B cell (primary cell): ENCODE results near the gene TSPAN14. TPM values are rescaled to one million over a fixed set of nuclear protein-coding genes. Genes with fewer than 3 reads are reported as not detected.

Experiments used
- ATAC-seq: fragments of 200-7000 bp; cut with Tn5 transposase; one replicate; pipeline ENCODE4 v1.10.0; 2021; ENCODE audit warnings: low read depth, mild to moderate bottlenecking, moderate number of reproducible peaks, moderate library complexity
- CTCF ChIA-PET: fragments of 350-600 bp; sonication (Branson Sonifier 250); formaldehyde crosslinking; loops from one replicate; lab custom pipeline; 2021; ENCODE audit warnings: antibody characterized with exemption, inconsistent platforms; lab: Charles Lee
- POLR2A ChIA-PET: fragments of 350-600 bp; sonication (Branson Sonifier 250); formaldehyde crosslinking; loops from one replicate; lab custom pipeline; 2021; ENCODE audit warnings: antibody characterized with exemption; lab: Charles Lee
- DNase-seq: peaks from one replicate; pipeline ENCODE4 v3.0.0; 2013
- H2AFZ ChIP-seq: 2 replicates; pipeline ENCODE4 v1.6.1; 2012; ENCODE audit warnings: mild to moderate bottlenecking, low read depth, low read length; ENCODE audit not compliant: insufficient read depth, poor library complexity, severe bottlenecking
- H3K27ac ChIP-seq, 2 donors: 1 replicate in 1 of 2; 2 replicates in 1 of 2; pipeline ENCODE4 v1.5.1; 2012 to 2013; ENCODE audit warnings: low read length in 2 of 2, mild to moderate bottlenecking in 2 of 2, moderate library complexity in 1 of 2
- H3K27me3 ChIP-seq, 4 experiments: fragments of 200-600 bp in 1 of 4; sonication (generic) in 1 of 4; replicated peaks in 1 of 4; 1 replicate in 2 of 4; 2 replicates in 2 of 4; pipeline versions ENCODE4 v1.6.1 to v1.7.0; 2013 to 2016; ENCODE audit warnings: low read length in 3 of 4, mild to moderate bottlenecking in 2 of 4, mixed read lengths in 1 of 4, moderate library complexity in 1 of 4; ENCODE audit not compliant: insufficient read depth in 4 of 4, control insufficient read depth in 3 of 4; ENCODE audit errors: control extremely low read depth in 1 of 4
- H3K36me3 ChIP-seq, 2 experiments: replicated peaks in 1 of 2; 1 replicate in 1 of 2; 2 replicates in 1 of 2; pipeline versions ENCODE4 v1.6.1 to v1.7.1; 2013; ENCODE audit warnings: low read length in 1 of 2; ENCODE audit not compliant: insufficient read depth in 2 of 2, control insufficient read depth in 1 of 2; ENCODE audit errors: control extremely low read depth in 1 of 2, extremely low read depth in 1 of 2
- H3K4me1 ChIP-seq, 2 donors: fragments of 200-600 bp in 1 of 2; sonication (generic) in 1 of 2; 1 replicate in 1 of 2; 2 replicates in 1 of 2; pipeline versions ENCODE4 v1.5.1 to v1.6.1; 2013 to 2017; ENCODE audit warnings: low read length in 2 of 2; ENCODE audit not compliant: control insufficient read depth in 2 of 2, insufficient read depth in 2 of 2
- H3K4me2 ChIP-seq: replicated peaks from 2 replicates; pipeline ENCODE3; 2012; ENCODE audit warnings: mild to moderate bottlenecking, low read depth, low read length; ENCODE audit not compliant: poor library complexity, severe bottlenecking
- H3K4me3 ChIP-seq, 5 experiments: fragments of 200-600 bp in 1 of 5; sonication (generic) in 1 of 5; 1 replicate in 3 of 5; 2 replicates in 2 of 5; pipeline versions ENCODE4 v1.5.1 to v1.7.0; 2011 to 2016; ENCODE audit warnings: low read length in 4 of 5, mild to moderate bottlenecking in 4 of 5, low read depth in 2 of 5, control low read depth in 1 of 5, moderate library complexity in 1 of 5; ENCODE audit not compliant: insufficient read depth in 1 of 5; ENCODE audit errors: control extremely low read depth in 1 of 5, extremely low read depth in 1 of 5
- H3K79me2 ChIP-seq: fragments of 200-600 bp; sonication (generic); one replicate; pipeline ENCODE4 v1.6.0; 2016; ENCODE audit warnings: low read length; ENCODE audit not compliant: control insufficient read depth, insufficient read depth
- H3K9ac ChIP-seq: fragments of 200-600 bp; sonication (generic); 2 replicates; pipeline ENCODE4 v1.6.1; 2017; ENCODE audit warnings: mild to moderate bottlenecking, low read length, moderate library complexity
- H3K9me3 ChIP-seq, 3 donors: one replicate each; pipeline versions ENCODE4 v1.6.1 to v1.7.1; 2013; ENCODE audit warnings: low read length in 2 of 3; ENCODE audit not compliant: control insufficient read depth in 2 of 3, insufficient read depth in 1 of 3; ENCODE audit errors: control extremely low read depth in 1 of 3
- H4K20me1 ChIP-seq: 2 replicates; pipeline ENCODE4 v1.6.0; 2012; ENCODE audit warnings: mild to moderate bottlenecking, low read length; ENCODE audit not compliant: insufficient read depth, control insufficient read depth, poor library complexity, severe bottlenecking
- H3K27ac Mint-ChIP-seq: one replicate; pipeline ENCODE4 v1.8.0; 2021; ENCODE audit warnings: mixed read lengths
- H3K27me3 Mint-ChIP-seq: one replicate; pipeline ENCODE4 v1.8.0; 2021; ENCODE audit warnings: mixed read lengths
- H3K4me1 Mint-ChIP-seq: one replicate; pipeline ENCODE4 v1.8.0; 2021; ENCODE audit warnings: mixed read lengths
- H3K4me3 Mint-ChIP-seq: one replicate; pipeline ENCODE4 v1.8.0; 2021; ENCODE audit warnings: mixed read lengths
- H3K9me3 Mint-ChIP-seq: one replicate; pipeline ENCODE4 v1.8.0; 2022; ENCODE audit warnings: mixed read lengths; ENCODE audit not compliant: insufficient read depth
- CTCF ChIP-seq: fragments of 200-600 bp; IDR thresholded peaks from one replicate; pipeline ENCODE4 v1.8.0; 2022; ENCODE audit warnings: antibody characterized with exemption, mild to moderate bottlenecking
- EZH2 ChIP-seq: IDR thresholded peaks from 2 replicates; pipeline ENCODE4 v1.6.1; 2012; ENCODE audit warnings: borderline replicate concordance, low read depth, mild to moderate bottlenecking, moderate library complexity, low read length; ENCODE audit not compliant: insufficient read depth, poor library complexity, severe bottlenecking
- WGBS: methylation state at CpG from one replicate; pipeline ENCODE4 v1.1.5; 2013; ENCODE audit warnings: missing lambda C conversion rate; ENCODE audit not compliant: insufficient coverage; 5-methylcytosine and 5-hydroxymethylcytosine counted together
- intact Hi-C: fragments of 100-400 bp; cut with micrococcal nuclease; formaldehyde crosslinking; loops from one replicate; pipeline ENCODE4 v1.10.0; 2022
- polyA plus RNA-seq: library from polyadenylated mRNA; depleted of rRNA; stranded (reverse); fragments of >200 nt; gene quantifications from 2 replicates; pipeline ENCODE4 v1.2.3, GENCODE V29; 2012
- total RNA-seq, 2 donors: library from RNA; stranded (reverse); fragments of 120-200 nt in 1 of 2; gene quantifications; 1 replicate in 1 of 2; 2 replicates in 1 of 2; pipeline versions ENCODE4 v1.2.3 to v1.2.4, GENCODE V29; 2013 to 2022

Gene TSPAN14
- total and polyA plus RNA-seq, 2 donors (not counting 1 experiment from before 2014, with no cell fraction given): 27.8 to 55.3 TPM

GRCh38 chr10:80452640-80453039, 1.5 kb upstream of the TSPAN14 start:
- Histone ChIP-seq H3K79me2 (peaks cover 24% of the 10 kb centered on the region), H3K4me1 (peaks cover 19 to 34% of the 10 kb centered on the region in 2 donors), H3K36me3 (no peaks in the 10 kb centered on the region), H2AFZ (no peak overlapping the region), H3K4me2 (no peak overlapping the region), H3K4me3 (no peak overlapping the region), H3K9me3 (no peaks in the 10 kb centered on the region), H4K20me1 (peaks cover 27% of the 10 kb centered on the region), H3K27ac (peak overlapping the region in 1 of 2 donors; percentile 27), H3K27me3 (no peaks in the 10 kb centered on the region), H3K9ac (no peak overlapping the region)
- TF ChIP-seq CTCF (no peak), EZH2 (no peak)
- Mint-ChIP-seq H3K4me1 (peaks cover 34% of the 10 kb centered on the region), H3K27me3 (no peaks in the 10 kb centered on the region), H3K9me3 (no peaks in the 10 kb centered on the region), H3K27ac (no peak overlapping the region), H3K4me3 (no peak overlapping the region)
- CTCF ChIA-PET: interaction anchor here (1.5 to 14.9 kb wide), 3 partner anchors 8 to 53 kb away, joined by 4 to 500 read pairs (median 9); no protein-coding TSS in a partner anchor
- POLR2A ChIA-PET: interaction anchor here (1.6 to 3.9 kb wide), 2 partner anchors 20 to 48 kb away, joined by 5 to 13 read pairs; no protein-coding TSS in a partner anchor
- DNase-seq (no peak), ATAC-seq (no peak)
- 100% methylated on average over 1 of the region's 4 CpGs for WGBS
- intact Hi-C loops: no loop called here

GRCh38 chr10:80453056-80453841, 861 bp upstream of the TSPAN14 start:
- Mint-ChIP-seq H3K4me3 (peak overlapping the region; percentile 93), H3K9me3 (no peaks in the 10 kb centered on the region), H3K27me3 (no peaks in the 10 kb centered on the region), H3K27ac (peak overlapping the region; percentile 94), H3K4me1 (peaks cover 40% of the 10 kb centered on the region)
- ChIA-PET POLR2A (interaction anchor here (0.5 to 3.9 kb wide), 7 partner anchors 10 to 266 kb away, joined by 3 to 13 read pairs (median 5); no protein-coding TSS in a partner anchor), CTCF (interaction anchor here (1.5 to 14.9 kb wide), 3 partner anchors 9 to 52 kb away, joined by 4 to 500 read pairs (median 9); no protein-coding TSS in a partner anchor)
- TF ChIP-seq EZH2: no peak
- TF ChIP-seq CTCF: no peak
- intact Hi-C loops: no loop called here
- WGBS: 27% methylated on average over 11 of the region's 23 CpGs
- Histone ChIP-seq H2AFZ (peak overlapping the region; percentile 93), H3K4me1 (peaks cover 25 to 40% of the 10 kb centered on the region in 2 donors), H3K27ac (peak overlapping the region; percentile 62 to 68), H3K79me2 (peaks cover 30% of the 10 kb centered on the region), H4K20me1 (peaks cover 33% of the 10 kb centered on the region), H3K27me3 (no peaks in the 10 kb centered on the region), H3K4me3 (peak overlapping the region in 4 of 5 experiments; percentile 41 to 65 (median 53)), H3K36me3 (no peaks in the 10 kb centered on the region), H3K9me3 (no peaks in the 10 kb centered on the region), H3K9ac (peak overlapping the region; percentile 55), H3K4me2 (peak overlapping the region; percentile 88)
- ATAC-seq: no peak
- DNase-seq: peak; percentile 44
